Adipocyte (in vitro differentiated cells): ENCODE data around the gene MGAT5B.

Experiments used
- DNase-seq: peaks from one replicate; pipeline ENCODE4 v3.0.0-alpha.2; 2015; ENCODE audit warnings: low read depth
- H3K27me3 ChIP-seq: replicated peaks from 2 replicates; pipeline ENCODE4 v1.7.0; 2013; ENCODE audit warnings: mild to moderate bottlenecking, low read length, moderate library complexity; ENCODE audit not compliant: control insufficient read depth, insufficient read depth
- H3K36me3 ChIP-seq: 2 replicates; pipeline ENCODE4 v1.7.0; 2013; ENCODE audit warnings: low read length, mild to moderate bottlenecking, moderate library complexity; ENCODE audit not compliant: control insufficient read depth, insufficient read depth, severe bottlenecking
- H3K4me1 ChIP-seq: 2 replicates; pipeline ENCODE4 v1.7.0; 2013; ENCODE audit warnings: mild to moderate bottlenecking, low read length, moderate library complexity; ENCODE audit not compliant: control insufficient read depth, insufficient read depth
- H3K4me3 ChIP-seq: 2 replicates; pipeline ENCODE4 v1.7.0; 2013; ENCODE audit warnings: mild to moderate bottlenecking, low read length, moderate library complexity
- H3K9ac ChIP-seq: 2 replicates; pipeline ENCODE4 v1.7.0; 2013; ENCODE audit warnings: mild to moderate bottlenecking, low read length, moderate library complexity
- H3K9me3 ChIP-seq: 2 replicates; pipeline ENCODE4 v1.7.0; 2013; ENCODE audit warnings: mild to moderate bottlenecking, low read length, moderate library complexity; ENCODE audit not compliant: control insufficient read depth

MGAT5B gene

GRCh38 chr17:76946111-76946771 lies 78.0 kb downstream of the MGAT5B start:
- no peaks in the 10 kb centered on the region for H3K36me3 ChIP-seq
- no peak for DNase-seq
- H3K9ac ChIP-seq: no peak overlapping the region
- H3K4me1 ChIP-seq: no peaks in the 10 kb centered on the region
- peaks cover 21% of the 10 kb centered on the region for H3K27me3 ChIP-seq
- no peak overlapping the region for H3K4me3 ChIP-seq
- no peaks in the 10 kb centered on the region for H3K9me3 ChIP-seq

GRCh38 chr17:76946772-76947135 lies 78.5 kb downstream of the MGAT5B start:
- DNase-seq: no peak
- H3K4me1 ChIP-seq: no peaks in the 10 kb centered on the region
- peaks cover 21% of the 10 kb centered on the region for H3K27me3 ChIP-seq
- no peak overlapping the region for H3K9ac ChIP-seq
- H3K9me3 ChIP-seq: no peaks in the 10 kb centered on the region
- H3K36me3 ChIP-seq: no peaks in the 10 kb centered on the region
- no peak overlapping the region for H3K4me3 ChIP-seq

GRCh38 chr17:76947309-76947708 lies 79.1 kb downstream of the MGAT5B start:
- Histone ChIP-seq H3K4me3 (no peak overlapping the region), H3K36me3 (no peaks in the 10 kb centered on the region), H3K27me3 (peaks cover 26% of the 10 kb centered on the region), H3K4me1 (no peaks in the 10 kb centered on the region), H3K9ac (no peak overlapping the region), H3K9me3 (no peaks in the 10 kb centered on the region)
- no peak for DNase-seq

GRCh38 chr17:76947771-76948170 lies 79.6 kb downstream of the MGAT5B start:
- Histone ChIP-seq H3K4me3 (no peak overlapping the region), H3K9ac (no peak overlapping the region), H3K9me3 (no peaks in the 10 kb centered on the region), H3K36me3 (no peaks in the 10 kb centered on the region), H3K4me1 (no peaks in the 10 kb centered on the region), H3K27me3 (peaks cover 28% of the 10 kb centered on the region)
- DNase-seq: no peak

- Histone ChIP-seq H3K4me3 (no peak overlapping the region), H3K9ac (no peak overlapping the region), H3K9me3 (no peaks in the 10 kb centered on the region), H3K36me3 (no peaks in the 10 kb centered on the region), H3K27me3 (peaks cover 28% of the 10 kb centered on the region), H3K4me1 (no peaks in the 10 kb centered on the region)
- no peak for DNase-seq
Measured at GRCh38 chr17:76948301-76948700, 80.1 kb downstream of the MGAT5B start.

GRCh38 chr17:76948726-76949342 lies 80.6 kb downstream of the MGAT5B start:
- Histone ChIP-seq H3K4me1 (no peaks in the 10 kb centered on the region), H3K36me3 (no peaks in the 10 kb centered on the region), H3K9ac (no peak overlapping the region), H3K27me3 (peaks cover 31% of the 10 kb centered on the region), H3K4me3 (no peak overlapping the region), H3K9me3 (no peaks in the 10 kb centered on the region)
- DNase-seq: no peak

GRCh38 chr17:76949913-76950695 lies 81.9 kb downstream of the MGAT5B start:
- Histone ChIP-seq H3K36me3 (no peaks in the 10 kb centered on the region), H3K4me3 (no peak overlapping the region), H3K9me3 (no peaks in the 10 kb centered on the region), H3K4me1 (no peaks in the 10 kb centered on the region), H3K9ac (no peak overlapping the region), H3K27me3 (peaks cover 30% of the 10 kb centered on the region)
- DNase-seq: no peak

- no peak overlapping the region for H3K4me3 ChIP-seq
- peaks cover 37% of the 10 kb centered on the region for H3K27me3 ChIP-seq
- DNase-seq: no peak
- no peaks in the 10 kb centered on the region for H3K4me1 ChIP-seq
- no peak overlapping the region for H3K9ac ChIP-seq
- no peaks in the 10 kb centered on the region for H3K36me3 ChIP-seq
- H3K9me3 ChIP-seq: no peaks in the 10 kb centered on the region
Measured at GRCh38 chr17:76951375-76951905, 83.2 kb downstream of the MGAT5B start.

- no peaks in the 10 kb centered on the region for H3K4me1 ChIP-seq
- no peaks in the 10 kb centered on the region for H3K9me3 ChIP-seq
- H3K9ac ChIP-seq: no peak overlapping the region
- H3K36me3 ChIP-seq: no peaks in the 10 kb centered on the region
- H3K27me3 ChIP-seq: peaks cover 40% of the 10 kb centered on the region
- no peak overlapping the region for H3K4me3 ChIP-seq
- DNase-seq: no peak
Measured at GRCh38 chr17:76952402-76952801, 84.2 kb downstream of the MGAT5B start.

- DNase-seq: no peak
- H3K9ac ChIP-seq: no peak overlapping the region
- H3K9me3 ChIP-seq: no peaks in the 10 kb centered on the region
- H3K27me3 ChIP-seq: peaks cover 44% of the 10 kb centered on the region
- H3K36me3 ChIP-seq: no peaks in the 10 kb centered on the region
- no peak overlapping the region for H3K4me3 ChIP-seq
- peaks cover 4% of the 10 kb centered on the region for H3K4me1 ChIP-seq
Measured at GRCh38 chr17:76953066-76953465, 84.9 kb downstream of the MGAT5B start.

- Histone ChIP-seq H3K9ac (no peak overlapping the region), H3K4me1 (peaks cover 4% of the 10 kb centered on the region), H3K36me3 (no peaks in the 10 kb centered on the region), H3K4me3 (no peak overlapping the region), H3K9me3 (no peaks in the 10 kb centered on the region), H3K27me3 (peaks cover 48% of the 10 kb centered on the region)
- DNase-seq: no peak
Measured at GRCh38 chr17:76953946-76954345, 85.7 kb downstream of the MGAT5B start.
